SKM-1 (cell line): ENCODE results near the gene ELOVL6.
"Not testable (repeated sequence)": the region's sequence is repeated elsewhere in the genome, so short reads cannot be mapped to it uniquely, and the experiment has no call there.

Source experiments
- DNase-seq: peaks from one replicate; lab custom pipeline; 2025; ENCODE audit not compliant: unreplicated experiment; lab: John Stamatoyannopoulos, UW

ELOVL6 gene

GRCh38 chr4:110039164-110039563 is 159.3 kb downstream of the ELOVL6 start:
- not testable (repeated sequence) for DNase-seq

- peak; percentile 59 for DNase-seq
Measured at GRCh38 chr4:110034026-110034393, 164.4 kb downstream of the ELOVL6 start.

- no peak for DNase-seq
Measured at GRCh38 chr4:110033355-110034025, 164.9 kb downstream of the ELOVL6 start.

GRCh38 chr4:110032603-110033002 is 165.8 kb downstream of the ELOVL6 start:
- peak; percentile 20 for DNase-seq

- DNase-seq: no peak
Measured at GRCh38 chr4:110025718-110026117, 172.7 kb downstream of the ELOVL6 start.

GRCh38 chr4:110025056-110025455 is 173.4 kb downstream of the ELOVL6 start:
- no peak for DNase-seq

- no peak for DNase-seq
Measured at GRCh38 chr4:110022457-110022856, 176.0 kb downstream of the ELOVL6 start.

- DNase-seq: no peak
Measured at GRCh38 chr4:110020646-110021443, 177.6 kb downstream of the ELOVL6 start.

GRCh38 chr4:110020139-110020538 is 178.3 kb downstream of the ELOVL6 start:
- no peak for DNase-seq

GRCh38 chr4:110019153-110019552 is 179.3 kb downstream of the ELOVL6 start:
- no peak for DNase-seq

GRCh38 chr4:110014233-110014632 is 184.2 kb downstream of the ELOVL6 start:
- no peak for DNase-seq

GRCh38 chr4:110012917-110013316 is 185.5 kb downstream of the ELOVL6 start:
- DNase-seq: no peak

- no peak for DNase-seq
Measured at GRCh38 chr4:110010797-110011196, 187.6 kb downstream of the ELOVL6 start.

- no peak for DNase-seq
Measured at GRCh38 chr4:110009550-110009949, 188.9 kb downstream of the ELOVL6 start.

- DNase-seq: no peak
Measured at GRCh38 chr4:110008540-110008939, 189.9 kb downstream of the ELOVL6 start.

- no peak for DNase-seq
Measured at GRCh38 chr4:110007217-110007616, 191.2 kb downstream of the ELOVL6 start.

GRCh38 chr4:110005461-110006056 is 192.9 kb downstream of the ELOVL6 start:
- peak; percentile 47 for DNase-seq

- DNase-seq: no peak
Measured at GRCh38 chr4:110004556-110004955, 193.9 kb downstream of the ELOVL6 start.

- no peak for DNase-seq
Measured at GRCh38 chr4:110003401-110004187, 194.8 kb downstream of the ELOVL6 start.

GRCh38 chr4:110002326-110002725 is 196.1 kb downstream of the ELOVL6 start:
- no peak for DNase-seq

GRCh38 chr4:109999585-109999912 is 198.9 kb downstream of the ELOVL6 start:
- DNase-seq: no peak
